ENCODE measurements around the gene MRPS18B.
A peak's percentile ranks its signal among the peaks of the same experiment; 100 is the strongest.

Gene MRPS18B

GRCh38 chr6:30612213-30612612, 5.4 kb upstream of the MRPS18B start:
- DNase-seq (ENCODE audit: low spot score): no peak
- TF ChIP-seq, protein P1, sequence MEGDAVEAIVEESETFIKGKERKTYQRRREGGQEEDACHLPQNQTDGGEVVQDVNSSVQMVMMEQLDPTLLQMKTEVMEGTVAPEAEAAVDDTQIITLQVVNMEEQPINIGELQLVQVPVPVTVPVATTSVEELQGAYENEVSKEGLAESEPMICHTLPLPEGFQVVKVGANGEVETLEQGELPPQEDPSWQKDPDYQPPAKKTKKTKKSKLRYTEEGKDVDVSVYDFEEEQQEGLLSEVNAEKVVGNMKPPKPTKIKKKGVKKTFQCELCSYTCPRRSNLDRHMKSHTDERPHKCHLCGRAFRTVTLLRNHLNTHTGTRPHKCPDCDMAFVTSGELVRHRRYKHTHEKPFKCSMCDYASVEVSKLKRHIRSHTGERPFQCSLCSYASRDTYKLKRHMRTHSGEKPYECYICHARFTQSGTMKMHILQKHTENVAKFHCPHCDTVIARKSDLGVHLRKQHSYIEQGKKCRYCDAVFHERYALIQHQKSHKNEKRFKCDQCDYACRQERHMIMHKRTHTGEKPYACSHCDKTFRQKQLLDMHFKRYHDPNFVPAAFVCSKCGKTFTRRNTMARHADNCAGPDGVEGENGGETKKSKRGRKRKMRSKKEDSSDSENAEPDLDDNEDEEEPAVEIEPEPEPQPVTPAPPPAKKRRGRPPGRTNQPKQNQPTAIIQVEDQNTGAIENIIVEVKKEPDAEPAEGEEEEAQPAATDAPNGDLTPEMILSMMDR (IDR thresholded peaks at IDR 0.05; ENCODE audit: borderline replicate concordance, control extremely low read depth, extremely low read depth, insufficient read depth, missing control alignments): no peak
- in situ Hi-C loops (cut with MboI; ENCODE audit: low sequenced_read_pairs, unreplicated experiment): no loop called here

DNA sequence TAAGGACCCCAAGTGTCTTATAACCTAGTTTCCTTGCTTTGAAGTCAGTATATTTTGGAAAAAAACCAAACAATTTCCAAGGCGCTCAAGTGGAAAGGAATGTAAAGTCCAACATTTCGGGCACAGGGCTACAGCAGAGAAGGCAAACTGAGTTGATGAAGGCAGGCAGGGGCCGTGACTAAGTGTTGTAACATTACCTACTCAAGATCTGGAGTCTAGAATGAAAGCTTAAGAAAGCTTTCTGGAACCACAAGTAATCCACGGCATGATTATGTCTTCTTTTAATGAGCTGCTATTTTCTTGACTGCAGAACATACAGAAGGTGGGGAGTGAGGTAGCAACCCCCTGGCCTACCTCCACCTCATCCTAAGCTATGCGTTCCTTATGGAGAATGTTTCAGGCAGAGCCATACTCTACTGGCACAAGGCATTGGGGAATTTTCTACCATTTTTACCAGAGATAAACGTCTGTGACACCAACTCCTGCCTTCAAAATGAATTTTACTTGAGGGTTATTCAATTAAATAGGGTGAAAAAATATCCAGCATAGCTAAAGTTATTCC, 4.9 kb upstream of the MRPS18B start:
- in situ Hi-C loops (cut with MboI; ENCODE audit: low sequenced_read_pairs, unreplicated experiment): no loop called here
- DNase-seq (ENCODE audit: low spot score): no peak
- TF ChIP-seq, protein P1 (IDR thresholded peaks at IDR 0.05; ENCODE audit: borderline replicate concordance, control extremely low read depth, extremely low read depth, insufficient read depth, missing control alignments): no peak

GRCh38 chr6:30613251-30614043, 4.2 kb upstream of the MRPS18B start:
- TF ChIP-seq, protein P1 (IDR thresholded peaks at IDR 0.05; ENCODE audit: borderline replicate concordance, control extremely low read depth, extremely low read depth, insufficient read depth, missing control alignments): no peak
- no peak for DNase-seq (ENCODE audit: low spot score)
- in situ Hi-C loops (cut with MboI; ENCODE audit: low sequenced_read_pairs, unreplicated experiment): no loop called here

DNA sequence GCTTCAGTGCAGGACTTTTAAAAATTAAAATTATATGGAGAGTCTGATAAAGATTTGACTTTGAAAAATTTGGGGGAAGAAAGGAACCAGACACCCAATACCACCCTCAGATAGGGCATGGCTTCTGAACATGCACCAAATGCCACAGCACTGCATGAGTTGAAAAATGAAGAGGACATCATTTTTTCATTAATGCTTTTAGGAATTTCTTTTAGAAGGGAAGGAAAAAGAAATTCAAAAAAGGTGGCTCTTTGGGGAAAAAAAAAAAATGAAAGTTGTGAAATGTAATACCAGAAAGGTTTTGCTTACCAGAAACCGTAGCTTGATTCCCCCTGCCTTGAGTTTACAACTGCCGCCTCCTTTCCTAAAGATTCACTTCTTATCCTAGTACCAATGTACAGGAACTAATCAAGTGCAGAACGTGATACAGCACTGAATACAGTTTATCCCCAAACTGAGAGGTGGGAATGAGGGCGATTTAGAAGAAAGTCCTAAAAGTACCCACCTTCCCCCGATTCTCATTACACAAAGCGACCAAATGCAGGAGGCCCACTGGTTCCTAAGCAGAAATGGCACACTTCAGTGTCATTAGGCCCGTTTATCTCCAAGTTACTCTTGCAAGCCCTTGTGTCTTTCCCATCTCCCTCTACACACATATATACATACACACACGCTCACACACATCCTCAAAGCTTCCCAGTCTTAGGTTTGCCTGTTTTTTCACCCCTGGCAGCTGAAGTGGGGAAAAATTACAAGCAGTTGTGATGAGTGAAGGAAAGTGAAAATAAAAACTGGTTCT, 3.4 kb upstream of the MRPS18B start:
- in situ Hi-C loops (cut with MboI; ENCODE audit: low sequenced_read_pairs, unreplicated experiment): no loop called here
- DNase-seq (ENCODE audit: low spot score): no peak
- TF ChIP-seq, protein P1 (IDR thresholded peaks at IDR 0.05; ENCODE audit: borderline replicate concordance, control extremely low read depth, extremely low read depth, insufficient read depth, missing control alignments): no peak

- in situ Hi-C loops (cut with MboI; ENCODE audit: low sequenced_read_pairs, unreplicated experiment): no loop called here
- peak; percentile 77 for DNase-seq (ENCODE audit: low spot score)
- TF ChIP-seq, protein P1 (IDR thresholded peaks at IDR 0.05; ENCODE audit: borderline replicate concordance, control extremely low read depth, extremely low read depth, insufficient read depth, missing control alignments): no peak
Observed at GRCh38 chr6:30614843-30615218, 2.8 kb upstream of the MRPS18B start.

DNA sequence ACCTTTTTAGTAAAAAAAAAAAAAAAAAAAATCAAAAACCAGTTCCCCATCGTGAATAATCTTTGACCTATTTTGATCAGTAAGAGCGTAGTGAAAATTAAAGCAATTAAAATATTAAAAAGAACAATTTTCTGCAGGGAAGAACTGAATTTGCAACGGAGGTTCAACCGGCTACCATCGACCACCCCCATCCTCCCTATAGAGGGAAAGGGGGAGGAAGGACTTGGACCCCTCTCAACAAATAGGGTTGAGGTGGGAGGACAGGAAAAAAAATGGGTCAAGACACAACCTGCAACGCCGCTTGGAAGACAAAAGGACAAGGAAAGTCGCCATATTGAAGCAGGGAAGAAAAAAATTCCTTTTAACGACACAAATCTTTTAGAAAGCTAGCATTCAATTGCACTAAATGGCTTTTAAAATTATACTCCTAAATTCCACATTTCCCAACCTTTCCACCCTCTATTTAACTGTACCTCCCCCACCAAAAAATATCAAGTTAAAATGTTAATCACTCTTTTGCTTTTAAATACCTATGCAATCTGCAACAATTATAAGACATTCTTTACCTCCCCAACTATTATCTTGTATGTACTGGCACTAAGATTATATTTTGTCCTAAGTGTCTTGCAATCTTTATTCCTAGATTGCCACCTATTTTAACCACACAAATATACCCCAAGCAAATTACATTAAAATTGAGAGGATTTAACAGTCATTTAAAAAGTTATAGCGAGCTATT, 2.3 kb upstream of the MRPS18B start:
- TF ChIP-seq, protein P1 (IDR thresholded peaks at IDR 0.05; ENCODE audit: borderline replicate concordance, control extremely low read depth, extremely low read depth, insufficient read depth, missing control alignments): no peak
- in situ Hi-C loops (cut with MboI; ENCODE audit: low sequenced_read_pairs, unreplicated experiment): no loop called here
- DNase-seq (ENCODE audit: low spot score): no peak
